Kidney (tissue), 14 donors: ENCODE data around the gene LTO1. TPM values are rescaled to one million over a fixed set of nuclear protein-coding genes. Genes with fewer than 3 reads are reported as not detected.

Source experiments
- DNase-seq, 5 donors: peaks; one replicate each; pipeline ENCODE4 v3.0.0-alpha.2; 2013 to 2020
- FAIRE-seq: peaks from 2 replicates; lab custom pipeline; 2012; peaks lifted over from hg19 to GRCh38; lab: Jason Lieb, UNC
- H3K27ac ChIP-seq, 2 donors: one replicate each; pipeline ENCODE4 v1.7.0; 2013; ENCODE audit warnings: low read depth in 2 of 2, low read length in 2 of 2, inconsistent platforms in 1 of 2
- H3K27me3 ChIP-seq: one replicate; pipeline ENCODE4 v1.7.1; 2013; ENCODE audit warnings: low read length, inconsistent platforms; ENCODE audit not compliant: control insufficient read depth, insufficient read depth
- H3K36me3 ChIP-seq, 3 donors: one replicate each; pipeline versions ENCODE4 v1.7.0 to v1.7.1; 2013; ENCODE audit warnings: low read length in 3 of 3, control low read depth in 1 of 3, inconsistent platforms in 1 of 3; ENCODE audit not compliant: insufficient read depth in 3 of 3, control insufficient read depth in 2 of 3
- H3K4me1 ChIP-seq, 3 donors: one replicate each; pipeline versions ENCODE4 v1.7.0 to v1.7.1; 2013; ENCODE audit warnings: low read length in 3 of 3, inconsistent platforms in 1 of 3, low read depth in 1 of 3; ENCODE audit not compliant: control insufficient read depth in 2 of 3, insufficient read depth in 2 of 3
- H3K4me3 ChIP-seq, 3 donors: one replicate each; pipeline versions ENCODE4 v1.7.0 to v1.8.1; 2013; ENCODE audit warnings: low read length in 3 of 3, control low read depth in 1 of 3, inconsistent platforms in 1 of 3
- H3K9ac ChIP-seq, 3 donors: one replicate each; pipeline versions ENCODE4 v1.7.0 to v1.7.1; 2013; ENCODE audit warnings: low read length in 3 of 3, control low read depth in 1 of 3, inconsistent platforms in 1 of 3
- H3K9me3 ChIP-seq, 3 donors: one replicate each; pipeline versions ENCODE4 v1.7.0 to v1.7.1; 2013; ENCODE audit warnings: low read length in 3 of 3, control low read depth in 1 of 3, inconsistent platforms in 1 of 3; ENCODE audit not compliant: control insufficient read depth in 2 of 3, insufficient read depth in 1 of 3
- CTCF ChIP-seq: IDR thresholded peaks from 3 replicates; pipeline ENCODE4 v1.5.1; 2012; ENCODE audit warnings: mild to moderate bottlenecking, moderate library complexity, borderline replicate concordance; ENCODE audit not compliant: insufficient read depth; ENCODE audit errors: extremely low read depth
- intact Hi-C: fragments of 100-400 bp; cut with DNase I; formaldehyde crosslinking; loops from one replicate; pipeline ENCODE4 v1.11.1; 2022
- polyA plus RNA-seq: library from polyadenylated mRNA; stranded (reverse); fragments of 350-450 nt; fragmentation: Illumina TruSeq; extraction: RNeasy Lipid Tissue Mini Kit (QIAGEN cat#74804); gene quantifications from one replicate; pipeline ENCODE4 v1.2.3, GENCODE V29; 2014; ENCODE audit warnings: low read depth, low replicate concordance; ENCODE audit not compliant: insufficient read depth
- total RNA-seq: library from RNA; stranded (reverse); fragmentation: NEBNext Ultra II Directional; extraction: Animal tissue kit (Norgen Biotek cat#: 25700); gene quantifications from one replicate; pipeline ENCODE4 v1.2.1, GENCODE V29; 2021
- donor health status: control.
- donor health status: control.
- donor health status: control.
- donor health status: control.
- donor health status: control.
- donor health status: DM: yes; HTN: yes; CAD: no.
- donor health status: Normal renal cell carcinoma (clear cell type).

Gene LTO1
- total and polyA plus RNA-seq, 2 donors from 2014 or later, result 14.6 to 21.9 TPM

- H3K4me1 ChIP-seq, result peaks cover 0 to 3% (median 0%) of the 10 kb centered on the region in 3 donors
- TF ChIP-seq CTCF, result no peak
- DNase-seq (peak; percentile 71 to 93 (median 85)), FAIRE-seq (no peak)
- no peak overlapping the region for H3K27ac ChIP-seq
- H3K27me3 ChIP-seq, result peaks cover 8% of the 10 kb centered on the region
- no peaks in the 10 kb centered on the region for H3K9me3 ChIP-seq
- H3K36me3 ChIP-seq, result no peaks in the 10 kb centered on the region
- no peak overlapping the region for H3K9ac ChIP-seq
- H3K4me3 ChIP-seq, result no peak overlapping the region
- intact Hi-C loops, result no loop called here
Observed at GRCh38 chr11:69700278-69701140, 25.4 kb upstream of the LTO1 start.

GRCh38 chr11:69699213-69699612, 24.1 kb upstream of the LTO1 start:
- TF ChIP-seq CTCF, result no peak

GRCh38 chr11:69698362-69698761, 23.2 kb upstream of the LTO1 start:
- Histone ChIP-seq H3K9me3 (no peaks in the 10 kb centered on the region), H3K27me3 (peaks cover 8% of the 10 kb centered on the region), H3K9ac (no peak overlapping the region), H3K4me3 (no peak overlapping the region), H3K27ac (no peak overlapping the region), H3K36me3 (no peaks in the 10 kb centered on the region), H3K4me1 (peaks cover 0 to 3% (median 0%) of the 10 kb centered on the region in 3 donors)
- no peak for DNase-seq
- FAIRE-seq, result no peak
- no peak for TF ChIP-seq CTCF
- intact Hi-C loops, result loop anchor here (10.0 kb wide), 1 partner anchor 496 kb away; no protein-coding TSS in a partner anchor

More at GRCh38 chr11:69699213-69699612, 24.1 kb upstream of the LTO1 start:
- Histone ChIP-seq H3K4me1 (peaks cover 0 to 3% (median 0%) of the 10 kb centered on the region in 3 donors), H3K36me3 (no peaks in the 10 kb centered on the region), H3K27ac (no peak overlapping the region), H3K9me3 (no peaks in the 10 kb centered on the region), H3K4me3 (no peak overlapping the region), H3K27me3 (peaks cover 8% of the 10 kb centered on the region), H3K9ac (no peak overlapping the region)
- DNase-seq (peak in 2 of 5 donors; percentile 58 to 60), FAIRE-seq (no peak)
- intact Hi-C loops, result loop anchor here (10.0 kb wide), 1 partner anchor 496 kb away; no protein-coding TSS in a partner anchor
